GM06990 (cell line): Measurements from ENCODE around the gene ARHGEF38.

Source experiments
- DNase-seq: peaks from one replicate; pipeline ENCODE4 v3.0.0-alpha.2; 2011; ENCODE audit not compliant: insufficient read length; ENCODE audit errors: extremely low read depth
- H3K27me3 ChIP-seq: replicated peaks from 2 replicates; pipeline ENCODE4 v1.6.0; 2011; ENCODE audit warnings: low read length; ENCODE audit not compliant: control insufficient read depth, insufficient read depth
- H3K36me3 ChIP-seq: 2 replicates; pipeline ENCODE4 v1.5.1; 2011; ENCODE audit warnings: low read length; ENCODE audit not compliant: control insufficient read depth, insufficient read depth
- H3K4me3 ChIP-seq: replicated peaks from 2 replicates; pipeline ENCODE4 v1.5.1; 2011; ENCODE audit warnings: low read depth, mild to moderate bottlenecking, control low read depth, low read length
- TF ChIP-seq, protein P1 (sequence below): IDR thresholded peaks from 2 replicates; pipeline ENCODE4 v1.5.1; 2011; ENCODE audit warnings: low read length, control low read depth, mild to moderate bottlenecking, inconsistent platforms; ENCODE audit not compliant: insufficient read depth, poor library complexity, severe bottlenecking

The ARHGEF38 gene

GRCh38 chr4:105572296-105572695, 19.9 kb downstream of the ARHGEF38 start:
- TF ChIP-seq, protein P1, sequence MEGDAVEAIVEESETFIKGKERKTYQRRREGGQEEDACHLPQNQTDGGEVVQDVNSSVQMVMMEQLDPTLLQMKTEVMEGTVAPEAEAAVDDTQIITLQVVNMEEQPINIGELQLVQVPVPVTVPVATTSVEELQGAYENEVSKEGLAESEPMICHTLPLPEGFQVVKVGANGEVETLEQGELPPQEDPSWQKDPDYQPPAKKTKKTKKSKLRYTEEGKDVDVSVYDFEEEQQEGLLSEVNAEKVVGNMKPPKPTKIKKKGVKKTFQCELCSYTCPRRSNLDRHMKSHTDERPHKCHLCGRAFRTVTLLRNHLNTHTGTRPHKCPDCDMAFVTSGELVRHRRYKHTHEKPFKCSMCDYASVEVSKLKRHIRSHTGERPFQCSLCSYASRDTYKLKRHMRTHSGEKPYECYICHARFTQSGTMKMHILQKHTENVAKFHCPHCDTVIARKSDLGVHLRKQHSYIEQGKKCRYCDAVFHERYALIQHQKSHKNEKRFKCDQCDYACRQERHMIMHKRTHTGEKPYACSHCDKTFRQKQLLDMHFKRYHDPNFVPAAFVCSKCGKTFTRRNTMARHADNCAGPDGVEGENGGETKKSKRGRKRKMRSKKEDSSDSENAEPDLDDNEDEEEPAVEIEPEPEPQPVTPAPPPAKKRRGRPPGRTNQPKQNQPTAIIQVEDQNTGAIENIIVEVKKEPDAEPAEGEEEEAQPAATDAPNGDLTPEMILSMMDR = no peak
- DNase-seq = no peak
- Histone ChIP-seq H3K36me3 (no peaks in the 10 kb centered on the region), H3K4me3 (no peak overlapping the region), H3K27me3 (no peaks in the 10 kb centered on the region)

DNA sequence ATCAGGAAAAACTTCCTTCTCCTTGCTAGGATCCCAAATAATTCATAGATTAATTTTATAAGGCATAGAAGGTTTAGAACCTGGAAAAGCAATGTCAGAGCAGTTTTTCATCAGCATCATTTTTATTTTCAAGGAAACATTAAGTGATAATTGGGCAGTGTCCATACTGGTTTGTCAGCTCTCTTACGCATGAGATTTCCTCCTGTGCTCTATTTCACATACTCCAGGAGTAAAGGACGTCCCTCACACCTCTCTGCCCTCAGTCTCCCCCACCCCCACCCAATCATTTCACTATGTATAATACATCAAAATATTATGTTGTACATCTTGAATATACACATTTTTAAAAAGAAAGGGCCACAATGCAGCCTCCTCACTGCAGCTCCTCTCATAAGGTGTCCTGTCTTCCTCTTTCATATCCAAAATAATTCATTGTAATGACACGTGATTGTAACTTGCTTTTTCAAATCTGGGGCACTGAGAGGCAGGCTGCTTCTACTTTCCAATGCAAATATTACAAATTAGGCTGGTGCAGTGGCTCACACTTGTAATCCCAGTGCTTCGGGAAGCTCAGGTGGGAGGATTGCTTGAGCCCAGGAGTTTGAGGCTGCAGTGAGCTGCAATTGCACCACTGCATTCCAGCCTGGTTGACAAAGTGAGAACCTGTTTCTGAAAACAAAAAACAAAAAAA, 34.4 kb downstream of the ARHGEF38 start:
- Histone ChIP-seq H3K27me3 (no peaks in the 10 kb centered on the region), H3K36me3 (no peaks in the 10 kb centered on the region), H3K4me3 (no peak overlapping the region)
- DNase-seq = no peak
- TF ChIP-seq, protein P1 = no peak

DNA sequence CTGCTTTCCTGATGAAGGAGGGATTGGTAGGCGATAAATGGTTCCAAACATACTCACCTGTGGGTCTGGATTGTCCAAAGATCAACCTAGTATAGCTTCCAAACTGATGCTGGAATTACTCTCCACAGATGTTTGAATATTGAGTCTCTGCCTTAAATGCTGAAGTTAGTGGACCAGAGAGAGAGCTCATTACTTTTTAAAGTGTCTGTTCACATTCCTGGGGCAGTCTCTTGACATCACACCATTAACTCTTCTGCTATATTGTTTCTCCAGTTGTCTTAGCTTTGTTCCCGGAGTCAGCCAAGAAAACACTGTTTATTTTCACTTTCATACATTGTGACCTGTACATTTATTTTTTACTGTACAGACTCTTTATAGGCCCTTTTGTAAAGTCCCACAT, 35.4 kb downstream of the ARHGEF38 start:
- H3K27me3 ChIP-seq = no peaks in the 10 kb centered on the region
- no peak overlapping the region for H3K4me3 ChIP-seq
- TF ChIP-seq, protein P1 = no peak
- no peak for DNase-seq
- H3K36me3 ChIP-seq = no peaks in the 10 kb centered on the region

DNA sequence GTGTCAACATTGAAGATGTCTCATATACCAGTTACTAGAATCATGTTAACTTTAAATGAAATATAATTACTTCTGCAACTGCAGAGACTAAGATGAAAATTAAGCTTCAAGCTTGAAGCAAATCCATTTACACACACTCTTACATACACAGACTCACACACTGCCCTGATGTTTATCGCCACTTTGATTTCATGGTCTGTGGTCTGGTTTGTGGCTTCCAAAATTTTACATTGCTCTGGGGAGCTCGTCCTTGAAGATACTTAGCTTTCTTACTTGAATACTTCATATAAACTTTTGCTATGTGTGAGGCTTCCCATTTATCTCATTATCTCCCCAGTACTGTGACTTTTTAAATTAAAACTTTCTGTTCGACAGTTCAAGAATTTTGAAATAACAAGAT, 35.8 kb downstream of the ARHGEF38 start:
- TF ChIP-seq, protein P1 = no peak

DNA sequence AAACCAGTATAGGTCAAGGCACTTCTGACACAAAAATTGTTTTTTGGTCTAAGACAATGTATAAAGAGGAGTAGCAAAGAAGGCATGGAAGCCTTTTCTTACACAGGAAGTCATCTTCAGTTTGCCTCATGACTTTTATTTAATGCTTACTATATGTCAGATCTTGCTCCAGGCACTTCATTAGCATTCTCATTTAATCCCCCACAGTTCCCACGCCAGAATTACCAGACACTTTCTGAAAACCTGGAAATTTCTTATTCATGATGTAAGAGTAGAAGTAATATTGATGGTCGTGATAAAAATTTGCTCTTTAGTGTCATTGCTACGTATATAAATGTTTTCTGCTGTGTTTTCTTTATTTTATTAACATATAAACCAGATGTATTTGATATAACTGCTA, 39.2 kb downstream of the ARHGEF38 start:
- no peaks in the 10 kb centered on the region for H3K27me3 ChIP-seq
- TF ChIP-seq, protein P1 = no peak
- no peak overlapping the region for H3K4me3 ChIP-seq
- no peaks in the 10 kb centered on the region for H3K36me3 ChIP-seq
- no peak for DNase-seq

More for the DNA sequence above, 35.8 kb downstream of the ARHGEF38 start:
- no peak overlapping the region for H3K4me3 ChIP-seq
- no peaks in the 10 kb centered on the region for H3K36me3 ChIP-seq
- no peak for DNase-seq
- H3K27me3 ChIP-seq = no peaks in the 10 kb centered on the region
